HFF-Myc (cell line): ENCODE results near the gene MRPS2.

Experiments
- DNase-seq: peaks from one replicate; pipeline ENCODE4 v3.0.0-alpha.2; 2011; ENCODE audit warnings: low read depth; ENCODE audit errors: extremely low read depth
- H3K4me3 ChIP-seq: replicated peaks from 2 replicates; pipeline ENCODE4 v1.5.1; 2011; ENCODE audit warnings: low read depth, mild to moderate bottlenecking, control low read depth, low read length
- CTCF ChIP-seq: IDR thresholded peaks from 2 replicates; pipeline ENCODE4 v1.5.1; 2012; ENCODE audit warnings: mild to moderate bottlenecking, low read depth, low read length, control low read depth; ENCODE audit errors: missing control alignments

The MRPS2 gene

GRCh38 chr9:135505406-135506187 lies 5.1 kb downstream of the MRPS2 start:
- DNase-seq = no peak
- H3K4me3 ChIP-seq = no peak overlapping the region
- no peak for TF ChIP-seq CTCF

- H3K4me3 ChIP-seq = no peak overlapping the region
- no peak for TF ChIP-seq CTCF
- DNase-seq = no peak
These were observed 6.0 kb downstream of the MRPS2 start for GRCh38 chr9:135506327-135507103.

- no peak for DNase-seq
- no peak for TF ChIP-seq CTCF
- H3K4me3 ChIP-seq = no peak overlapping the region
These were observed 6.9 kb downstream of the MRPS2 start for GRCh38 chr9:135507104-135508035.

GRCh38 chr9:135508211-135508820 lies 7.8 kb downstream of the MRPS2 start:
- no peak for DNase-seq
- no peak overlapping the region for H3K4me3 ChIP-seq
- no peak for TF ChIP-seq CTCF

- TF ChIP-seq CTCF = no peak
- no peak for DNase-seq
- no peak overlapping the region for H3K4me3 ChIP-seq
These were observed 9.0 kb downstream of the MRPS2 start for GRCh38 chr9:135509458-135509857.

- DNase-seq = no peak
- no peak overlapping the region for H3K4me3 ChIP-seq
- TF ChIP-seq CTCF = no peak
These were observed 11.7 kb downstream of the MRPS2 start for GRCh38 chr9:135512241-135512603.
